HEK293T (cell line): ENCODE measurements around the gene CREB1.

ENCODE experiments used
- BHLHE40 ChIP-seq: fragments of 450-650 bp; IDR thresholded peaks from 2 replicates; pipeline ENCODE4 v1.6.1; 2016; ENCODE audit warnings: mild to moderate bottlenecking, moderate library complexity, borderline replicate concordance
- CTBP1 ChIP-seq: fragments of 450-650 bp; IDR thresholded peaks from 2 replicates; pipeline ENCODE4 v1.6.1; 2016; ENCODE audit warnings: borderline replicate concordance
- FOXM1 ChIP-seq: fragments of 450-650 bp; IDR thresholded peaks from 2 replicates; pipeline ENCODE4 v1.6.1; 2017; ENCODE audit warnings: mild to moderate bottlenecking, borderline replicate concordance
- HDGF ChIP-seq: fragments of 450-650 bp; IDR thresholded peaks from 2 replicates; pipeline ENCODE4 v1.6.1; 2017; ENCODE audit warnings: antibody characterized with exemption, borderline replicate concordance
- SP1 ChIP-seq: fragments of 450-650 bp; IDR thresholded peaks from 2 replicates; pipeline ENCODE4 v1.6.1; 2017
- SUZ12 ChIP-seq: fragments of 450-650 bp; IDR thresholded peaks from 2 replicates; pipeline ENCODE4 v1.6.1; 2016; ENCODE audit warnings: mild to moderate bottlenecking
- TARDBP ChIP-seq: fragments of 450-650 bp; IDR thresholded peaks from 2 replicates; pipeline ENCODE4 v1.6.1; 2016
- TF ChIP-seq, protein P1 (sequence below): fragments of 450-650 bp; IDR thresholded peaks from 2 replicates; pipeline ENCODE4 v1.6.1; 2016

DNA sequence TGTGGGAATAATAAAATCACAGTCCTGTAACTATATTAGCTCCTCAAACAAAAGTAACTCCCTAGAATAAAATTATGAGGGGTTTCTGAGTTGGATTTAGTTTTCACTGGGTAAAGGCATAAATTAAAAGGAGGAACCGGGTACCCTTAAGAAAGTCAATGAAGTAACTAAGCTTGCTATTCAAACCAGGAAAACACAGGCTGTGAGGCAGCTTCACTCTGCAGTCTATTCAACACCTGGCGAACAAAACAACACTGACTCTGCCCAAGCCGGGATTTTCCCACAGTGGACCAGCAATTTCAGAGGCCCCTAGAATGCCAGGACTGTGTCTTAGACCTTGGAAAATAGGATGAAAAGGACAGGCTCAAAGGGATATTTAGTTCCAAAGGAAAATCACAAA is 24.6 kb upstream of the CREB1 start:
- TF ChIP-seq HDGF (no peak), SUZ12 (no peak), SP1 (no peak), FOXM1 (no peak), CTBP1 (no peak), BHLHE40 (no peak), TARDBP (no peak)
- TF ChIP-seq, protein P1, sequence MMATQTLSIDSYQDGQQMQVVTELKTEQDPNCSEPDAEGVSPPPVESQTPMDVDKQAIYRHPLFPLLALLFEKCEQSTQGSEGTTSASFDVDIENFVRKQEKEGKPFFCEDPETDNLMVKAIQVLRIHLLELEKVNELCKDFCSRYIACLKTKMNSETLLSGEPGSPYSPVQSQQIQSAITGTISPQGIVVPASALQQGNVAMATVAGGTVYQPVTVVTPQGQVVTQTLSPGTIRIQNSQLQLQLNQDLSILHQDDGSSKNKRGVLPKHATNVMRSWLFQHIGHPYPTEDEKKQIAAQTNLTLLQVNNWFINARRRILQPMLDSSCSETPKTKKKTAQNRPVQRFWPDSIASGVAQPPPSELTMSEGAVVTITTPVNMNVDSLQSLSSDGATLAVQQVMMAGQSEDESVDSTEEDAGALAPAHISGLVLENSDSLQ = no peak
